ENCODE measurements around the gene GPATCH8. TPM values are rescaled to one million over a fixed set of nuclear protein-coding genes. Genes with fewer than 3 reads are reported as not detected.
A peak's percentile ranks its signal among the peaks of the same experiment; 100 is the strongest.

Gene GPATCH8
- total RNA-seq, 1 experiment from 2014 or later, result 22.7 TPM

DNA sequence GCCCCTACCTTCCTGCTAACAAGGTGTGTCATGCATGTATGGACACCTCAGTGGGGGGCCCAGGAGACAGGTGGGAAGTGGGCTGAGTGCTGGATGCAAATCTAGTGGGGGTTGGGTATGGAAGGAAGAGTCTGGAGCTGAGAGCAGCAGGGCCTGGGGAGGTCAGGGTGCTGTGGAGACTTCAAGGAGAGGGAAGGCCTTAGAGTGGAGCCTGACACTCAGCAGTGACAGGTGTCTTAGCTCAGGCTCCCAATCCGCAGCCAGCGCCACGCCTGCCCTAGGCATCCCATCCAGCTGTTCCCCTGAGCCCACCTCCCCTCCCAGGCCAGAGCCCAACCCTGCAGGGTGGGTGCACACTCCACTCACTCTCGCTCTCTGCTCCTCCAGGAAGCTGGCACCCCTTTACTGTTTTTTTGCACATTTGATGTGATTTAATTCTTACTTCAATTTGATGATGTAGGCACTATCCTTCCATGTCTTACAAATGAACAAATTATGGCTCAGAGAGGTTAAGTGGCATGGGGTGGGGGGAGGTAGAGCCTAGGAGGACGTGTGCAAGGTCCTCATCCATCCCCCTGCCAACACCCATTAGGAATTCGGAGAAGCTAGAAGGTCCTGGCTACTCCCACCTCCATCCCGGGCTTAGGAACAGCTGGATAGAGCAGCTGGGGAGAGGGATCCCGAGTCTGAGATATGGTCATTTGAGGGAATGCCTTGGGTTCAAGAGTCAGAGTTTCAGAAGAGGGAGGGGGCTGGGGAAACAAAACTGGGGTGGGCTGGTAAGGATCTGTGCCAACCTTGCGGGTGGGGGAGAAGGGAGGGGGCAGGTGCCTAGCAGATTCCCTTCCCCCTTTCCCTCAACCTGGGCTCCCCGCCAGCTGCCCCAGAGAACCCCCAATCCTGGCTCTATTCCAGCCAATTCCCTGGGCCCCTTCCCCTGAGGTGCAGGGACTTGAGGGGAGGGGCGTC, 141.6 kb downstream of the GPATCH8 start:
- no peaks in the 10 kb centered on the region; the same call in 1 of the 2 replicates for H3K4me1 ChIP-seq (ENCODE audit: insufficient read depth, low read length)
- H3K36me3 ChIP-seq (ENCODE audit: low read depth, low read length), result no peaks in the 10 kb centered on the region
- H2AFZ ChIP-seq (ENCODE audit: low read length), result no peak overlapping the region
- H4K20me1 ChIP-seq (ENCODE audit: low read length), result no peaks in the 10 kb centered on the region
- DNase-seq (no peak), ATAC-seq (no peak)
- no peak overlapping the region for H3K4me3 ChIP-seq (ENCODE audit: low read length)
- H3K9ac ChIP-seq (ENCODE audit: low read length), result no peak overlapping the region
- no peaks in the 10 kb centered on the region for H3K79me2 ChIP-seq (ENCODE audit: low read length)
- H3K9me3 ChIP-seq (ENCODE audit: low read length), result no peaks in the 10 kb centered on the region
- ChIA-PET CTCF (interaction anchor here (0.8 kb wide), 1 partner anchor 10 kb away, joined by 3 read pairs; no protein-coding TSS in a partner anchor), POLR2A (ENCODE audit: unreplicated experiment) (no interaction called here)
- BruUV-seq (replicated peaks), result TSS peak; percentile 31
- H3K27me3 ChIP-seq (ENCODE audit: low read length), result no peaks in the 10 kb centered on the region
- H3F3A ChIP-seq (ENCODE audit: low read length, unreplicated experiment), result no peaks in the 10 kb centered on the region
- H3K4me2 ChIP-seq (ENCODE audit: low read length), result no peak overlapping the region
- TF ChIP-seq EZH2phosphoT487 (IDR thresholded peaks at IDR 0.05; ENCODE audit: borderline replicate concordance, low read length) (no peak), EZH2 (IDR thresholded peaks at IDR 0.05; ENCODE audit: low read length, unreplicated experiment) (no peak)
- TF ChIP-seq, protein P1, sequence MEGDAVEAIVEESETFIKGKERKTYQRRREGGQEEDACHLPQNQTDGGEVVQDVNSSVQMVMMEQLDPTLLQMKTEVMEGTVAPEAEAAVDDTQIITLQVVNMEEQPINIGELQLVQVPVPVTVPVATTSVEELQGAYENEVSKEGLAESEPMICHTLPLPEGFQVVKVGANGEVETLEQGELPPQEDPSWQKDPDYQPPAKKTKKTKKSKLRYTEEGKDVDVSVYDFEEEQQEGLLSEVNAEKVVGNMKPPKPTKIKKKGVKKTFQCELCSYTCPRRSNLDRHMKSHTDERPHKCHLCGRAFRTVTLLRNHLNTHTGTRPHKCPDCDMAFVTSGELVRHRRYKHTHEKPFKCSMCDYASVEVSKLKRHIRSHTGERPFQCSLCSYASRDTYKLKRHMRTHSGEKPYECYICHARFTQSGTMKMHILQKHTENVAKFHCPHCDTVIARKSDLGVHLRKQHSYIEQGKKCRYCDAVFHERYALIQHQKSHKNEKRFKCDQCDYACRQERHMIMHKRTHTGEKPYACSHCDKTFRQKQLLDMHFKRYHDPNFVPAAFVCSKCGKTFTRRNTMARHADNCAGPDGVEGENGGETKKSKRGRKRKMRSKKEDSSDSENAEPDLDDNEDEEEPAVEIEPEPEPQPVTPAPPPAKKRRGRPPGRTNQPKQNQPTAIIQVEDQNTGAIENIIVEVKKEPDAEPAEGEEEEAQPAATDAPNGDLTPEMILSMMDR (conservative IDR thresholded peaks at IDR 0.05; ENCODE audit: low read depth, low read length), result no peak
- H3K9me2 ChIP-seq (replicated peaks; ENCODE audit: low read length), result no peaks in the 10 kb centered on the region
- intact Hi-C loops (cut with micrococcal nuclease), result no loop called here
- H3K27ac ChIP-seq (ENCODE audit: low read length), result no peak overlapping the region

DNA sequence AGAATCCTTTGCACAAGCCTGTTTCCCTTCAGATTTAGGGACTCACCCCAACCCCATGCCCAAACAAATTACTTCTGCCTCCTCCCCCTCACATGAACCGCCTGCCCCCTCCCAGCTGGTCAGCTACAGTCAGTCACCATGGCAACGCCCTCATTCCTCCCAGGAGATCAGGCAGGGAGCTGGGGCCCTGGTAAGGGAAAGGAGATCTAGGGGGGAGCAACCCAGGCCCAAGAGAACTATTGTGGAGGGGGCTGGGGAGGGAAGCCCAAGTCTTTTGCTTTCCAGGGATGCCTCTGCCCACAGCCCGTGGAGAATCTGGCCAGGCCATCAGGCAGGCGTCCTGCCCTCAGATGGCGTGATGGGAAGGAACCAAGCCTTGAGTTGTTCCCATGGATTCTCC, 142.4 kb downstream of the GPATCH8 start:
- Histone ChIP-seq H2AFZ (ENCODE audit: low read length) (no peak overlapping the region), H3F3A (ENCODE audit: low read length, unreplicated experiment) (no peaks in the 10 kb centered on the region), H3K27me3 (ENCODE audit: low read length) (no peaks in the 10 kb centered on the region), H3K36me3 (ENCODE audit: low read depth, low read length) (no peaks in the 10 kb centered on the region), H3K27ac (ENCODE audit: low read length) (no peak overlapping the region), H3K9me2 (replicated peaks; ENCODE audit: low read length) (no peaks in the 10 kb centered on the region), H3K9ac (ENCODE audit: low read length) (no peak overlapping the region), H3K9me3 (ENCODE audit: low read length) (no peaks in the 10 kb centered on the region), H3K4me3 (ENCODE audit: low read length) (no peak overlapping the region), H4K20me1 (ENCODE audit: low read length) (no peaks in the 10 kb centered on the region), H3K4me2 (ENCODE audit: low read length) (no peak overlapping the region), H3K4me1 (ENCODE audit: insufficient read depth, low read length) (no peaks in the 10 kb centered on the region; the same call in 1 of the 2 replicates), H3K79me2 (ENCODE audit: low read length) (no peaks in the 10 kb centered on the region)
- POLR2A ChIA-PET (ENCODE audit: unreplicated experiment), result no interaction called here
- no TSS peak for BruUV-seq (replicated peaks)
- no peak for DNase-seq
- ATAC-seq, result no peak
- CTCF ChIA-PET, result interaction anchor here (0.8 kb wide), 1 partner anchor 9 kb away, joined by 3 read pairs; no protein-coding TSS in a partner anchor
- intact Hi-C loops (cut with micrococcal nuclease), result no loop called here
- TF ChIP-seq, protein P1 (conservative IDR thresholded peaks at IDR 0.05; ENCODE audit: low read depth, low read length), result no peak
- TF ChIP-seq EZH2 (IDR thresholded peaks at IDR 0.05; ENCODE audit: low read length, unreplicated experiment) (no peak), EZH2phosphoT487 (IDR thresholded peaks at IDR 0.05; ENCODE audit: borderline replicate concordance, low read length) (no peak)

DNA sequence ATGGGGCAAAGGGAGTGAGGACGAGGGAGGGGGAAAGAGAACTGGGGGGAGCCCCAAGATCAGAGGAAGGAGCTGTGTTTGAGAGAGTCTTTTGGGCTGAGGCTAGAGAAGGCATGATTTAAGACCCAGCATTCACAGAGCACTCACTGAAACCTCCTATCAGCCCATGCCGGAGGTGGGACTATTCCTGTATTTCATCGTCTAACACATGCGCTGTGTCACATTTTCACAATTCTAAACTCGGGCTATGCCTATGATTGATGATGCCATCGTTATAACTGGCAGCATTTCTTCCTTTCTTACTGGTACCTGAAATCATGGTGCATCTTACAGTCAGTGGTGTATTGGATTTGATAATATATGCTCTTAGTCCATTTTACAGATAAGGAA, 143.1 kb downstream of the GPATCH8 start:
- Histone ChIP-seq H3K9ac (ENCODE audit: low read length) (no peak overlapping the region), H3K79me2 (ENCODE audit: low read length) (no peaks in the 10 kb centered on the region), H3K27me3 (ENCODE audit: low read length) (no peaks in the 10 kb centered on the region), H3K9me2 (replicated peaks; ENCODE audit: low read length) (no peaks in the 10 kb centered on the region), H3K4me1 (ENCODE audit: insufficient read depth, low read length) (no peaks in the 10 kb centered on the region; the same call in 1 of the 2 replicates), H3K4me2 (ENCODE audit: low read length) (no peak overlapping the region), H3K36me3 (ENCODE audit: low read depth, low read length) (no peaks in the 10 kb centered on the region), H3K27ac (ENCODE audit: low read length) (no peak overlapping the region), H4K20me1 (ENCODE audit: low read length) (no peaks in the 10 kb centered on the region), H3K4me3 (ENCODE audit: low read length) (no peak overlapping the region), H3F3A (ENCODE audit: low read length, unreplicated experiment) (no peaks in the 10 kb centered on the region), H3K9me3 (ENCODE audit: low read length) (no peaks in the 10 kb centered on the region), H2AFZ (ENCODE audit: low read length) (no peak overlapping the region)
- intact Hi-C loops (cut with micrococcal nuclease), result no loop called here
- ChIA-PET POLR2A (ENCODE audit: unreplicated experiment) (no interaction called here), CTCF (no interaction called here)
- TF ChIP-seq, protein P1 (conservative IDR thresholded peaks at IDR 0.05; ENCODE audit: low read depth, low read length), result no peak
- TF ChIP-seq EZH2phosphoT487 (IDR thresholded peaks at IDR 0.05; ENCODE audit: borderline replicate concordance, low read length), result no peak
- ATAC-seq (no peak), DNase-seq (no peak)
- no TSS peak for BruUV-seq (replicated peaks)

All from PC-3 (cell line).